ENCODE measurements around the gene MROH2B. TPM values are rescaled to one million over a fixed set of nuclear protein-coding genes. Genes with fewer than 3 reads are reported as not detected.

MROH2B gene
- total RNA-seq, 1 experiment from 2014 or later: not detected

DNA sequence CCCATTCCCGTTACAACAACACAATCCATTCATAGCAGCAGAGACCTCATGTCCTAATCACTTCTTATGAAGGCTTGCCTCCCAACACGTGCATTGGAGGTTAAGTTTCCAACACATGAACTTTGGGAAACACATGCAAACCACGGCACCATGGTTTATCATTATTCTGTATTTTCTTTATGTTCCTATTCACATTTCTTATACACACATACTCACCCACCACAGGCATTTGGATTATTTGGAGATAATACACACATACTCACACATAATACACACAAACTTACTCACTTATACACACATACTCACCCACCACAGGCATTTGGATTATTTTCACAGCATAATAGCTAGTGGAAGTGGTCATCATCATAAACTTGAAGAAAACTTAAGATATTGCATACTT, 86.3 kb downstream of the MROH2B start:
- Histone ChIP-seq H3K4me2 (ENCODE audit: low read length) (no peak overlapping the region), H3K27ac (ENCODE audit: low read depth, low read length) (no peak overlapping the region), H3K9me3 (ENCODE audit: control insufficient read depth in 1 of 2, insufficient read depth in 1 of 2, low read depth in 1 of 2, low read length in 2 of 2) (0 out of 4 replicates have a peak, but pooled peaks cover 0 to 3% of the 10 kb centered on the region in 2 experiments), H3K9ac (ENCODE audit: low read length) (no peak overlapping the region), H3K9me2 (ENCODE audit: insufficient read depth) (no peaks in the 10 kb centered on the region), H2AFZ (ENCODE audit: low read depth, low read length, poor library complexity, severe bottlenecking) (no peak overlapping the region), H3K36me3 (ENCODE audit: control insufficient read depth in 1 of 2, insufficient read depth in 2 of 2, low read length in 2 of 2) (no peaks in the 10 kb centered on the region), H3K79me2 (ENCODE audit: insufficient read depth, low read length) (no peaks in the 10 kb centered on the region), H3K4me3 (replicated peaks in 1 of 2; ENCODE audit: low read depth in 1 of 2, low read length in 2 of 2) (no peak overlapping the region), H3K4me1 (ENCODE audit: control insufficient read depth in 1 of 2, insufficient read depth in 2 of 2, low read length in 2 of 2) (no peaks in the 10 kb centered on the region), H4K20me1 (ENCODE audit: insufficient read depth) (no peaks in the 10 kb centered on the region), H3K27me3 (ENCODE audit: insufficient read depth, low read length) (no peaks in the 10 kb centered on the region)
- ATAC-seq (no peak), DNase-seq (ENCODE audit: low read depth, low spot score) (no peak)
- TF ChIP-seq CEBPB (IDR thresholded peaks at IDR 0.05; ENCODE audit: low read depth): no peak
- TF ChIP-seq CTCF (IDR thresholded peaks at IDR 0.05 in 2 of 3, conservative IDR thresholded peaks at IDR 0.05 in 1 of 3; ENCODE audit: borderline replicate concordance in 1 of 3, insufficient read depth in 1 of 3, low read depth in 2 of 3, low read length in 2 of 3): no peak
- no peak for TF ChIP-seq JUND (IDR thresholded peaks at IDR 0.05)
- TF ChIP-seq, protein P1, sequence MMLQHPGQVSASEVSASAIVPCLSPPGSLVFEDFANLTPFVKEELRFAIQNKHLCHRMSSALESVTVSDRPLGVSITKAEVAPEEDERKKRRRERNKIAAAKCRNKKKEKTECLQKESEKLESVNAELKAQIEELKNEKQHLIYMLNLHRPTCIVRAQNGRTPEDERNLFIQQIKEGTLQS (IDR thresholded peaks at IDR 0.05): no peak
- TF ChIP-seq MAX (IDR thresholded peaks at IDR 0.05): no peak
- no peak for TF ChIP-seq CBX3 (IDR thresholded peaks at IDR 0.05; ENCODE audit: low read depth)
- no peak for TF ChIP-seq EZH2phosphoT487 (IDR thresholded peaks at IDR 0.05; ENCODE audit: borderline replicate concordance)
- TF ChIP-seq, protein P2, sequence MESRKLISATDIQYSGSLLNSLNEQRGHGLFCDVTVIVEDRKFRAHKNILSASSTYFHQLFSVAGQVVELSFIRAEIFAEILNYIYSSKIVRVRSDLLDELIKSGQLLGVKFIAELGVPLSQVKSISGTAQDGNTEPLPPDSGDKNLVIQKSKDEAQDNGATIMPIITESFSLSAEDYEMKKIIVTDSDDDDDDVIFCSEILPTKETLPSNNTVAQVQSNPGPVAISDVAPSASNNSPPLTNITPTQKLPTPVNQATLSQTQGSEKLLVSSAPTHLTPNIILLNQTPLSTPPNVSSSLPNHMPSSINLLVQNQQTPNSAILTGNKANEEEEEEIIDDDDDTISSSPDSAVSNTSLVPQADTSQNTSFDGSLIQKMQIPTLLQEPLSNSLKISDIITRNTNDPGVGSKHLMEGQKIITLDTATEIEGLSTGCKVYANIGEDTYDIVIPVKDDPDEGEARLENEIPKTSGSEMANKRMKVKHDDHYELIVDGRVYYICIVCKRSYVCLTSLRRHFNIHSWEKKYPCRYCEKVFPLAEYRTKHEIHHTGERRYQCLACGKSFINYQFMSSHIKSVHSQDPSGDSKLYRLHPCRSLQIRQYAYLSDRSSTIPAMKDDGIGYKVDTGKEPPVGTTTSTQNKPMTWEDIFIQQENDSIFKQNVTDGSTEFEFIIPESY (IDR thresholded peaks at IDR 0.05; ENCODE audit: extremely low read depth, insufficient replicate concordance, low read length): no peak
- POLR2A ChIA-PET: no interaction called here
- no TSS peak for BruUV-seq (replicated peaks)
- RAD21 ChIA-PET (ENCODE audit: low non-redundant PET in 1 of 2, low total read pairs in 2 of 2, uncharacterized antibody in 2 of 2, unreplicated experiment in 2 of 2): interaction anchor here in 1 of 2 experiments (0.5 kb wide), 1 partner anchor 113 kb away, joined by 3 read pairs; no protein-coding TSS in a partner anchor
- CTCF ChIA-PET: no interaction called here
- intact Hi-C loops (cut with micrococcal nuclease): no loop called here

Data from HCT116 (cell line).